ENCODE data around the gene ZFYVE9.

The ZFYVE9 gene

GRCh38 chr1:52306227-52307006, 164.5 kb downstream of the ZFYVE9 start:
- H3K4me3 ChIP-seq (replicated peaks; ENCODE audit: low read depth, low read length) = no peak overlapping the region
- no peak for DNase-seq (ENCODE audit: extremely low read depth, low read depth)
- TF ChIP-seq, protein P1, sequence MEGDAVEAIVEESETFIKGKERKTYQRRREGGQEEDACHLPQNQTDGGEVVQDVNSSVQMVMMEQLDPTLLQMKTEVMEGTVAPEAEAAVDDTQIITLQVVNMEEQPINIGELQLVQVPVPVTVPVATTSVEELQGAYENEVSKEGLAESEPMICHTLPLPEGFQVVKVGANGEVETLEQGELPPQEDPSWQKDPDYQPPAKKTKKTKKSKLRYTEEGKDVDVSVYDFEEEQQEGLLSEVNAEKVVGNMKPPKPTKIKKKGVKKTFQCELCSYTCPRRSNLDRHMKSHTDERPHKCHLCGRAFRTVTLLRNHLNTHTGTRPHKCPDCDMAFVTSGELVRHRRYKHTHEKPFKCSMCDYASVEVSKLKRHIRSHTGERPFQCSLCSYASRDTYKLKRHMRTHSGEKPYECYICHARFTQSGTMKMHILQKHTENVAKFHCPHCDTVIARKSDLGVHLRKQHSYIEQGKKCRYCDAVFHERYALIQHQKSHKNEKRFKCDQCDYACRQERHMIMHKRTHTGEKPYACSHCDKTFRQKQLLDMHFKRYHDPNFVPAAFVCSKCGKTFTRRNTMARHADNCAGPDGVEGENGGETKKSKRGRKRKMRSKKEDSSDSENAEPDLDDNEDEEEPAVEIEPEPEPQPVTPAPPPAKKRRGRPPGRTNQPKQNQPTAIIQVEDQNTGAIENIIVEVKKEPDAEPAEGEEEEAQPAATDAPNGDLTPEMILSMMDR (IDR thresholded peaks at IDR 0.05; ENCODE audit: low read depth, low read length, missing control alignments) = no peak

DNA sequence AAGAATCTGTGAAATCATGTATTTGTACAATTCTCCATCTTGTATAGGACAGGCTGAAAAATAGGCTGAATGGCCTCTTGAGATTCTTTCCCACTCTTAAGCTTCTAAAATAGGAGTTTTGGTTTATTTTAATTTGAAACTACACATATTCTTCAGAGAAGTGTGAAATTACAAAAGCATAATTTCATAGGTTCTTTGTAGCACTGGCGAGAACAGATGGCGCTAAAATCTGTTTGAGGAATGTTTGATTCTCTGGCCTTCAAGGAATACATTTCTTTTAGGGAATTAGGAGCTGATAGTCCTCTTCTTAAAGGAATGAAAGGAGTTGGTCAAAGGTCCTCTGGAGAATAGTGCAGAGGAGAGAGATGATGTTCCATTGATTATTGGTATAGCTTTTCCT, 179.2 kb downstream of the ZFYVE9 start:
- TF ChIP-seq, protein P1 (IDR thresholded peaks at IDR 0.05; ENCODE audit: low read depth, low read length, missing control alignments) = no peak
- no peak overlapping the region for H3K4me3 ChIP-seq (replicated peaks; ENCODE audit: low read depth, low read length)
- DNase-seq (ENCODE audit: extremely low read depth, low read depth) = no peak

GRCh38 chr1:52323731-52324130, 181.8 kb downstream of the ZFYVE9 start:
- no peak overlapping the region for H3K4me3 ChIP-seq (replicated peaks; ENCODE audit: low read depth, low read length)
- TF ChIP-seq, protein P1 (IDR thresholded peaks at IDR 0.05; ENCODE audit: low read depth, low read length, missing control alignments) = no peak
- DNase-seq (ENCODE audit: extremely low read depth, low read depth) = no peak

DNA sequence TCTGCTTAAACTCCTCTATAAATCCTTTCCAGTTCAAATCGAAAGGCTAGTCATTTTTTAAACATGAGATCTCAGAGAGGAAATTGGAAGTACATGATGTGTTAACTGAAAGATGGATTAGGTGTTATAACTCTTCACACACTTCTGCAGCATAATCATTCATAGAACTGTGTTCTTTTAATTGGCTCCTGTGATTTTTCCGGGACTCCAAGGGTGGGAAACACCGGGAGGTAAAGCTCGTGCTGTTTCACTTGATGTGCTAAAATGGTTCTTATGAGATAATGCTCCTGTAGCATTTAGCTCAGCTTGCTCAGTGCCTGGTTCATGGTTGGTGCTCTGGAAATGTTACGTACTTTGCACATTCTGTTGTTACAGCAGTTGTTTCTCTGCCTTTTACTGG, 183.9 kb downstream of the ZFYVE9 start:
- TF ChIP-seq, protein P1 (IDR thresholded peaks at IDR 0.05; ENCODE audit: low read depth, low read length, missing control alignments) = no peak
- DNase-seq (ENCODE audit: extremely low read depth, low read depth) = no peak
- H3K4me3 ChIP-seq (replicated peaks; ENCODE audit: low read depth, low read length) = no peak overlapping the region

GRCh38 chr1:52328615-52329014, 186.7 kb downstream of the ZFYVE9 start:
- H3K4me3 ChIP-seq (replicated peaks; ENCODE audit: low read depth, low read length) = no peak overlapping the region
- TF ChIP-seq, protein P1 (IDR thresholded peaks at IDR 0.05; ENCODE audit: low read depth, low read length, missing control alignments) = no peak

DNA sequence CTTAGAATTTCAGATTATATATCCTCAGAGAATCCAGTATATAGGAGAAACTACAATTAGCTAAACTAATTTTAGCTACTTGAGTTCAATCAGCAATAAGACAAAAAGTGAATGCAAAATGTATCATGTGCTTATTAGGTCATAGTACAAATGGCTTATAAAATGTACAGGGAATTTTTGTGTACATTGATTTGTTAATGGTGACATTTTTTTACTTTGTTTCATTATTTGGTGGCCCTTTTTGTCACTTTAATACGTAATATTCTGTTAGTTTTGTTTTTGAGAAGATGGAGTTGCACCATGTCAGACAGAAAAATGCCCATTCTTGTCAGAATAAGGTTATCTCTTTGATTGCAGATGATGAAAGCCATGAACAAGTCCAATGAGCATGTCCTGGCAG, 190.5 kb downstream of the ZFYVE9 start:
- no peak overlapping the region for H3K4me3 ChIP-seq (replicated peaks; ENCODE audit: low read depth, low read length)
- TF ChIP-seq, protein P1 (IDR thresholded peaks at IDR 0.05; ENCODE audit: low read depth, low read length, missing control alignments) = no peak
- no peak for DNase-seq (ENCODE audit: extremely low read depth, low read depth)

More at GRCh38 chr1:52328615-52329014, 186.7 kb downstream of the ZFYVE9 start:
- DNase-seq (ENCODE audit: extremely low read depth, low read depth) = no peak
